GM19438 (cell line): Measurements from ENCODE around the gene HMHB1.

ENCODE experiments used
- ATAC-seq: cut with Tn5 transposase; IDR thresholded peaks from one replicate; pipeline ENCODE4 v1.9.1; 2021; ENCODE audit warnings: low read depth; ENCODE audit not compliant: unreplicated experiment

Gene HMHB1

DNA sequence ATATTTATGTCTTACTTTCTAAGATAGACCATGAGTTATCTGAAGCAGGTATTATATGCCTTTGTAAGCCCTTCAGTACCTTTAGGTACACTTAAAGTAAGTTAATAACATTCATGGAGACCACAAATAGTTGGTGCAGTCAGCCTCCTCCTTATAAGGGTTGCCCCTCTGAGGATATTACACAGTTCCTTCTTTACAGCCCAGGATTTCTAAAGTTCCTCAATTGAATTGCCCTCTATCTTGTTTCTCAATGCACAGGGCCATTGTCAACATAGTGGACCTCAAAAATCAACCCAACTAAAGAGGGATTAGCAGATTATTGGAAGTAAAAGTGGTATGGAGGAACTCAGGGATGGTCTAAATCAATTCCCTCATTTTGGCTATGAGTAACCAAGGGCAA lies 50.3 kb downstream of the HMHB1 start:
- no peak for ATAC-seq

DNA sequence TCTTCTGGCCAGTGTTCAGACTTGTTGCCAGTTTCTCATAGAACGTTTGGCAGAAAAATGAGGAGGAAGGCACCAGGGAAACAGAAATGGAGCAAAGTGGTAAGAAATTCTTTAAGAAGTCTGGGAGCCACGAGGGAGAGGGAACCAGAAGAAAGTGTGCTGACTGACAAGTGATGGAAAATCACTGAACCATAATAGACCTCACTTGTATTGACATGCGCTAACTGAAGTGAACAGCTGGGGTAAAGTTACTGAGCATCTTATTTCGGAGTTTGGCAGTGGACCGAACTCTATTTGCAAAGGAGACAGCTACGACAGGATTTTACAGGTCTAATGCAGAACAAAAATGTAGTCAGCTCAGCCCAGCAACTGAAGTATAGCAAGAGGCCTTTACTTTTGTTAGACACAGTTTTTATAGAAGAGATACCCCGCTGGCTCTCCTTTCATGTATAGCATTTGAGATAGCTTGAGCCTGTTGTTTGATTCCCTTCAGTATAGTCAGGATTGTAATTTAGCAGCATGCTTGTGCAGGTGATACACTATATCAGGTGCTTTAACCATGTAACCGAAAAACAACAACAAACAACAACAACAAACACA lies 53.6 kb downstream of the HMHB1 start:
- no peak for ATAC-seq
